A673 (cell line): ENCODE data around the gene FGD4. TPM values are rescaled to one million over a fixed set of nuclear protein-coding genes. Genes with fewer than 3 reads are reported as not detected.

Experiments
- BruUV-seq: library from RNA; stranded (reverse); fragments of 400-500 nt; replicated peaks from 2 replicates; lab custom pipeline; 2021; lab: Mats Ljungman, UMichigan
- CTCF ChIA-PET: fragments of 300-600 bp; sonication (Branson Sonifier 250); formaldehyde crosslinking; loops from one replicate; lab custom pipeline; 2022; ENCODE audit warnings: antibody characterized with exemption; lab: Charles Lee
- POLR2A ChIA-PET: fragments of 300-600 bp; sonication (Branson Sonifier 250); formaldehyde crosslinking; loops from one replicate; lab custom pipeline; 2022; ENCODE audit warnings: antibody characterized with exemption; ENCODE audit not compliant: low non-redundant PET; lab: Charles Lee
- DNase-seq: peaks from one replicate; pipeline ENCODE4 v3.0.0-alpha.2; 2015; ENCODE audit warnings: low spot score
- H3K27ac ChIP-seq: fragments of 200-600 bp; sonication (generic); 2 replicates; pipeline ENCODE4 v1.5.1; 2016; ENCODE audit warnings: mixed run types, low read depth, mild to moderate bottlenecking, mixed read lengths, antibody characterized with exemption, low read length; ENCODE audit not compliant: poor library complexity, severe bottlenecking
- H3K27me3 ChIP-seq: fragments of 200-600 bp; sonication (generic); replicated peaks from 2 replicates; pipeline ENCODE4 v1.6.1; 2017; ENCODE audit warnings: mixed run types, low read depth, mild to moderate bottlenecking, mixed read lengths, antibody characterized with exemption, low read length; ENCODE audit not compliant: insufficient read depth, poor library complexity
- H3K36me3 ChIP-seq: fragments of 200-600 bp; sonication (generic); 2 replicates; pipeline ENCODE4 v1.6.1; 2016; ENCODE audit warnings: mixed run types, mild to moderate bottlenecking, mixed read lengths, antibody characterized with exemption, low read length; ENCODE audit not compliant: insufficient read depth, poor library complexity, severe bottlenecking
- H3K4me1 ChIP-seq: fragments of 200-600 bp; sonication (generic); 2 replicates; pipeline ENCODE4 v1.6.1; 2017; ENCODE audit warnings: mixed run types, mild to moderate bottlenecking, mixed read lengths, antibody characterized with exemption, low read length; ENCODE audit not compliant: insufficient read depth, poor library complexity, severe bottlenecking
- H3K4me3 ChIP-seq: fragments of 200-600 bp; sonication (generic); 2 replicates; pipeline ENCODE4 v1.5.1; 2016; ENCODE audit warnings: low read depth, mixed run types, mild to moderate bottlenecking, mixed read lengths, low read length; ENCODE audit not compliant: poor library complexity, severe bottlenecking
- H3K9me3 ChIP-seq: fragments of 200-600 bp; sonication (generic); 2 replicates; pipeline ENCODE4 v1.6.1; 2016; ENCODE audit warnings: mixed run types, low read depth, mild to moderate bottlenecking, mixed read lengths, antibody characterized with exemption, low read length; ENCODE audit not compliant: poor library complexity, severe bottlenecking
- CTCF ChIP-seq: fragments of 300-800, 200-600 bp; sonication (generic); conservative IDR thresholded peaks from 2 replicates; pipeline ENCODE4 v1.5.1; 2017; ENCODE audit warnings: low read depth, mild to moderate bottlenecking, antibody characterized with exemption, low read length, moderate library complexity, mixed read lengths
- EZH2 ChIP-seq: fragments of 200-600 bp; sonication (generic); IDR thresholded peaks from 2 replicates; pipeline ENCODE4 v1.6.1; 2017; ENCODE audit warnings: borderline replicate concordance, low read depth, mild to moderate bottlenecking, mixed read lengths, antibody characterized with exemption, low read length; ENCODE audit not compliant: poor library complexity, severe bottlenecking
- intact Hi-C: fragments of 100-400 bp; cut with micrococcal nuclease; formaldehyde crosslinking; loops from one replicate; pipeline ENCODE4 v1.10.0; 2022; ENCODE audit not compliant: unreplicated experiment
- total RNA-seq: library from RNA; stranded (reverse); gene quantifications from 2 replicates; pipeline ENCODE4 v1.2.3, GENCODE V29; 2021

The FGD4 gene
- total RNA-seq, 1 experiment from 2014 or later: 21.5 TPM

GRCh38 chr12:32471591-32472001 is 72.2 kb downstream of the FGD4 start:
- H3K27ac ChIP-seq: no peak overlapping the region
- TF ChIP-seq CTCF (no peak), EZH2 (no peak)
- CTCF ChIA-PET: interaction anchor here (1.0 kb wide), 1 partner anchor 15 kb away, joined by 3 read pairs; no protein-coding TSS in a partner anchor
- H3K4me3 ChIP-seq: no peak overlapping the region
- no peaks in the 10 kb centered on the region for H3K27me3 ChIP-seq
- no TSS peak for BruUV-seq
- POLR2A ChIA-PET: no interaction called here
- DNase-seq: no peak
- H3K4me1 ChIP-seq: no peaks in the 10 kb centered on the region
- H3K36me3 ChIP-seq: no peaks in the 10 kb centered on the region
- H3K9me3 ChIP-seq: no peaks in the 10 kb centered on the region
- intact Hi-C loops: no loop called here

GRCh38 chr12:32475724-32476123 is 76.4 kb downstream of the FGD4 start:
- Histone ChIP-seq H3K27me3 (no peaks in the 10 kb centered on the region), H3K9me3 (no peaks in the 10 kb centered on the region), H3K4me3 (no peak overlapping the region), H3K4me1 (peaks cover 14% of the 10 kb centered on the region), H3K36me3 (no peaks in the 10 kb centered on the region), H3K27ac (no peak overlapping the region)
- no peak for DNase-seq
- CTCF ChIA-PET: no interaction called here
- POLR2A ChIA-PET: no interaction called here
- no peak for TF ChIP-seq EZH2
- no peak for TF ChIP-seq CTCF
- intact Hi-C loops: no loop called here
- BruUV-seq: no TSS peak

- H3K27ac ChIP-seq: no peak overlapping the region
- no peak overlapping the region for H3K4me3 ChIP-seq
- DNase-seq: no peak
- ChIA-PET POLR2A (no interaction called here), CTCF (no interaction called here)
- intact Hi-C loops: no loop called here
- H3K4me1 ChIP-seq: peaks cover 14% of the 10 kb centered on the region
- TF ChIP-seq EZH2 (no peak), CTCF (no peak)
- no TSS peak for BruUV-seq
- no peaks in the 10 kb centered on the region for H3K27me3 ChIP-seq
- H3K9me3 ChIP-seq: no peaks in the 10 kb centered on the region
- no peaks in the 10 kb centered on the region for H3K36me3 ChIP-seq
Observed at GRCh38 chr12:32476446-32476845, 77.1 kb downstream of the FGD4 start.
